RWPE1 (cell line): Measurements from ENCODE around the gene CTBP2.

ENCODE experiments used
- CTCF ChIA-PET: fragments of 350-600 bp; sonication (Branson Sonifier 250); formaldehyde crosslinking; extraction: SDS; loops from one replicate; lab custom pipeline; 2021; lab: Yijun Ruan, JAX
- POLR2A ChIA-PET: fragments of 400-600 bp; formaldehyde crosslinking; extraction: SDS; loops from one replicate; lab custom pipeline; 2020; ENCODE audit warnings: antibody characterized with exemption; ENCODE audit not compliant: low non-redundant PET; lab: Yijun Ruan, JAX
- DNase-seq: peaks from one replicate; pipeline ENCODE4 v3.0.0; 2012; ENCODE audit warnings: low spot score
- H3K27ac ChIP-seq: fragments of 450-650 bp; 2 replicates; pipeline ENCODE4 v1.5.1; 2017
- TF ChIP-seq, protein P1 (sequence below): fragments of 450-650 bp; conservative IDR thresholded peaks from 2 replicates; pipeline ENCODE4 v1.5.1; 2017; ENCODE audit warnings: low read depth, mild to moderate bottlenecking

Gene CTBP2

DNA sequence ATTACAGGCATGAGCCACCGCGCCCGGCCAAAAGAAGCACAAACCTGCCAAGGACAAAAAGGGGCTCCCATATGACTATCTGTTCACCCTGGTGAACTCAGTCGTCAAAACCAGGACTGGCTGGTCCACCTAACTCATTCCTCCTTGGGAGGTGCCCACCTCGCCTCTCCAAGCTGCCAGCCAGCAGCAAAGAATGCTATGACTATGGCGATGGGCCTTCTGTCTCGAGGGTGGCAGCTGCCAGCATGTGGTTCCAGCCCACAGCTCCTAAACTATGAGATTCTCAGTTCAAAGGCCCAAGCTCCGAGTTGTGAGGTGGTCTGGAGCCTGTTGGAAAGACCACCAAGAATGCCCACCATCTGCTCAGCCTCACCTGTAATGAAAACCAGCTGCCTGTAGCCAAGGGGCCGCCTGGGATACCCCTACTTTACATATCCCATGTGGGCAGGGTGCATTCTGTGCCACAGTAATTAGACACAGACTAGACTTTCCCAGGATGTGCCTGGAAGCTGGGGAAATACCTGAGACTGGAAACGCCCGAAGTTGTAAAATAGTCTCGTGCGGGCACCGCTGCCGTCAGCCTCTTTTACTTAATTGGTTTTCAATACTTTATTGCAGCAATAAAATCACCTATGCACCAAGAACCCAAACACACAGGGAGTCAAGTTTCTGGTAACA is 147.4 kb downstream of the CTBP2 start:
- no peak for DNase-seq
- ChIA-PET POLR2A (no interaction called here), CTCF (interaction anchor here (0.6 to 0.7 kb wide), 2 partner anchors 14 to 33 kb away, joined by 3 read pairs; no protein-coding TSS in a partner anchor)
- peak overlapping the region; percentile 36; the same call in 1 of the 2 replicates for H3K27ac ChIP-seq
- TF ChIP-seq, protein P1, sequence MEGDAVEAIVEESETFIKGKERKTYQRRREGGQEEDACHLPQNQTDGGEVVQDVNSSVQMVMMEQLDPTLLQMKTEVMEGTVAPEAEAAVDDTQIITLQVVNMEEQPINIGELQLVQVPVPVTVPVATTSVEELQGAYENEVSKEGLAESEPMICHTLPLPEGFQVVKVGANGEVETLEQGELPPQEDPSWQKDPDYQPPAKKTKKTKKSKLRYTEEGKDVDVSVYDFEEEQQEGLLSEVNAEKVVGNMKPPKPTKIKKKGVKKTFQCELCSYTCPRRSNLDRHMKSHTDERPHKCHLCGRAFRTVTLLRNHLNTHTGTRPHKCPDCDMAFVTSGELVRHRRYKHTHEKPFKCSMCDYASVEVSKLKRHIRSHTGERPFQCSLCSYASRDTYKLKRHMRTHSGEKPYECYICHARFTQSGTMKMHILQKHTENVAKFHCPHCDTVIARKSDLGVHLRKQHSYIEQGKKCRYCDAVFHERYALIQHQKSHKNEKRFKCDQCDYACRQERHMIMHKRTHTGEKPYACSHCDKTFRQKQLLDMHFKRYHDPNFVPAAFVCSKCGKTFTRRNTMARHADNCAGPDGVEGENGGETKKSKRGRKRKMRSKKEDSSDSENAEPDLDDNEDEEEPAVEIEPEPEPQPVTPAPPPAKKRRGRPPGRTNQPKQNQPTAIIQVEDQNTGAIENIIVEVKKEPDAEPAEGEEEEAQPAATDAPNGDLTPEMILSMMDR, result no peak

DNA sequence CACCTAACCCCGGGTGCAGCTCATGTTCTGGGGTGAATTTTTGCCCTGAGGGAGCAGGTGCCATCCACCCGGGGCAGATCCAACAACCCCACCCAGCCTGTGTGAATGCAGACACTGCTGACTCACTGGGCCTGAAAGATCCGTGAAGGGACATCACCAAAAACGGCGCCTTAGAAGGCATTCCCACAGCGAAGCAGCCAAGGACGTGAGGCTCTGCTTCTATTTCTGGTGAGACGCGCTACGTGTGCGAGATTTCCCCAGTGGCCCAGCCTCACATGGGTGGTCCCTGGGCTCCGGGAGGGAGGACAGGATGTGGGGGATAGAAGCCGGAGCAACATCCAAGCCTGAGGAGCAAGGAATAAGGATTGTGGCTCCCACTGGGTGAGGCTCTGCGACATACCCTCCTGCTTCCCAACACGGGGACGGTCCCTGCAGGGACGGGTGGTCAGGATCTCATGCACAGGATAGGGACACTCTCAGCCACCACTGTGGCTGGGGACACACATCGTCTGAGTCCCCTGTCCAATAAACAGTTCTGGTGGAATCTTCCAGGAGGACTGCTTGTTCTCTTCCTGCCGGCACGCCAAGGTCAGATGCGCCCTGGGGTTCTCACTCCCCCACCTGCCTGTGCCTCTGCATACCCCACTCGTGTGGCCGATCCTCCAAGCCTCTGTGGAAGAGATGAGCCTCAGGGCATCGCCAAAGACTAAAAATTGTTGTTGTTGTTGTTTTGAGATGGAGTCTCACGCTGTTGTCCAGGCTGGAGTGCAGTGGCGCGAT is 148.2 kb downstream of the CTBP2 start:
- TF ChIP-seq, protein P1, result no peak
- CTCF ChIA-PET, result interaction anchor here (0.6 to 0.7 kb wide), 2 partner anchors 33 to 146 kb away, joined by 3 read pairs; no protein-coding TSS in a partner anchor
- POLR2A ChIA-PET, result interaction anchor here (0.6 kb wide), 1 partner anchor 17 kb away, joined by 7 read pairs; no protein-coding TSS in a partner anchor
- DNase-seq, result peak; percentile 63
- peak overlapping the region; percentile 36 for H3K27ac ChIP-seq

DNA sequence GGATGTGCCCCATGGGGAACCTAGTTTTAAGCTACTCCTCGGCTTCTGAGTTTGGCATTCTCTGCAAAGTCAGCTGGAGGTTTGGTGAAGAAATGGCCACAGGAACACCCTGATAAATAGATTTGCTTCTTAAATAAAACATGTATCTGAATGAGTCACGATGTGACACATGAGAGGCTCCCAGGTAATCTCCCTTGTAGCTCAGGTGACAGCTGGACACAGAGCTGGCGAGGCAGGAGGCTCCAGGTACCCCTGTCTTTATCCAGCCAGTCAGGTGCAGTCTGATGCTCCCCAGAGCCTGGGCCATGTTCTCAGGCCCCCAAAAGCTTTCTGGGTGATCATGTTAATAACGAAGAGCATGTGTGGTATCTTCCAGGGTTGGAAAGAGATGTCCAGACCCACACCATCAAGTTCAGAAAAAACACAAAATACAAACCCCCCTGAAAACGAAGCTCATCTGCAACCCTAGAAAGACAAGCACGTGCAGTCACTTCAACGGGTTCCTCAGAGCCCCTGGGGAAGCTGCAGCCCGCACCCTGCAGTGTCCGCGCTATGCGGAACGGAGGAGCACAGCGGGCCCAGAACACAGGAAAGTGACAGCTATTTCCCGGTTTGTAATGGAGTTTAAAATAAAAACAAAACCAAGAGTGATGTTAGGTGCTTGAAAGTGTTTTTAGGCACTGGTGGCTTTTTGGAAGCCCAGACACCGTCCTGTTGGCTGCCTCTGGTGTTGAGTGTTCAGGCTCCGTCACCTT is 149.0 kb downstream of the CTBP2 start:
- peak overlapping the region; percentile 36 for H3K27ac ChIP-seq
- POLR2A ChIA-PET, result interaction anchor here (0.6 kb wide), 1 partner anchor 18 kb away, joined by 7 read pairs; no protein-coding TSS in a partner anchor
- peak; percentile 21 for DNase-seq
- CTCF ChIA-PET, result interaction anchor here (0.6 kb wide), 1 partner anchor 147 kb away, joined by 3 read pairs; no protein-coding TSS in a partner anchor
- TF ChIP-seq, protein P1, result no peak

DNA sequence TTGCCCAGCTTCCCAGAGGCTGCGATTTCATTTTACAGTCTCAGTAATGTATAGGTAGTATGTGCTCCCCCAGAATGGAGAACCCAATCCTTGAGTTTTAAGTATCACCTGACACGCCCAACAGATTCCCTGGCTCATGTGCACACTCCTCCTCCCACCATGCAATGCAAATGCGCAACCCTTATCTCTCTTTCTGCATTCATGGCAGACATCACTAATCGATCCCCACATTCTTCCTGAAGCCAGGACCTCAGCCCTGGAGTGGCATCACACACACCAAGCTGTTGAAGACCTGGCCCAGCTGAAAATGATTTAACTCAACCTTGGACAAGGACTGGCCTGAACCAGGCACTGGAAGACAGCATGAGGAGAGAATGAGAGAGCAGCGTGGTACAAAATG is 150.0 kb downstream of the CTBP2 start:
- TF ChIP-seq, protein P1, result no peak
- POLR2A ChIA-PET, result no interaction called here
- CTCF ChIA-PET, result interaction anchor here (0.6 to 1.3 kb wide), 2 partner anchors 30 to 38 kb away, joined by 3 to 4 read pairs; no protein-coding TSS in a partner anchor

DNA sequence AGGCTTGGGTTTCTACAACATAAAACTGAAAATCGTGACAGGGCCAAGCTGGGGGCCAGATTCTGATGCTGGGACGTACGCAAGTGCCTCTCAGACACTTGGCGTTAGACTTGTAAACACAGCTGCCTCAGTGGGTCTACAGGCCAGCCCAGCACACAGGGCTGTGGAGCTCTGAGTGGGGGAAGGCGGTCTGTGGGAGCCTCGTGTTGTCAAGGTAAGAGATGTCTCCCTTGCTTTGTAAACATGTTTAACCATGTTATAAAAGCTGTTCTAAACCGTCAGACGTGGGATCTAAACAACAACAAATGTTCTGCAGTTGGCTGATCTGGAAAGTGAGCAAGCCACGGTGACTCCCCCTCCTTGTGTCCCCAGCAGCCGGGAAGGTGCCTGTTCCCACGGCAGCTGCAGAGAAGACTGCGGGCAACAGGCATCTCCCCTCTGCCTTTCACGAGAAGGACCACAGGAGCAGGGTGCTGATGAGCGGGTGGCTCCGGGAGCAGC is 150.7 kb downstream of the CTBP2 start:
- TF ChIP-seq, protein P1, result no peak
- ChIA-PET CTCF (interaction anchor here (0.5 to 1.3 kb wide), 4 partner anchors 17 to 50 kb away, joined by 3 to 4 read pairs (median 3); no protein-coding TSS in a partner anchor), POLR2A (no interaction called here)
- H3K27ac ChIP-seq, result peak overlapping the region; percentile 55
- DNase-seq, result no peak

More for the DNA sequence above, 150.0 kb downstream of the CTBP2 start:
- DNase-seq, result no peak
- H3K27ac ChIP-seq, result no peak overlapping the region
